ENCODE results near the gene BRPF3. TPM values are rescaled to one million over a fixed set of nuclear protein-coding genes. Genes with fewer than 3 reads are reported as not detected.
"Not testable (repeated sequence)": the region's sequence is repeated elsewhere in the genome, so short reads cannot be mapped to it uniquely, and the experiment has no call there.

Gene BRPF3
- total RNA-seq, 2 donors from 2014 or later: 24.4 to 26.8 TPM

DNA sequence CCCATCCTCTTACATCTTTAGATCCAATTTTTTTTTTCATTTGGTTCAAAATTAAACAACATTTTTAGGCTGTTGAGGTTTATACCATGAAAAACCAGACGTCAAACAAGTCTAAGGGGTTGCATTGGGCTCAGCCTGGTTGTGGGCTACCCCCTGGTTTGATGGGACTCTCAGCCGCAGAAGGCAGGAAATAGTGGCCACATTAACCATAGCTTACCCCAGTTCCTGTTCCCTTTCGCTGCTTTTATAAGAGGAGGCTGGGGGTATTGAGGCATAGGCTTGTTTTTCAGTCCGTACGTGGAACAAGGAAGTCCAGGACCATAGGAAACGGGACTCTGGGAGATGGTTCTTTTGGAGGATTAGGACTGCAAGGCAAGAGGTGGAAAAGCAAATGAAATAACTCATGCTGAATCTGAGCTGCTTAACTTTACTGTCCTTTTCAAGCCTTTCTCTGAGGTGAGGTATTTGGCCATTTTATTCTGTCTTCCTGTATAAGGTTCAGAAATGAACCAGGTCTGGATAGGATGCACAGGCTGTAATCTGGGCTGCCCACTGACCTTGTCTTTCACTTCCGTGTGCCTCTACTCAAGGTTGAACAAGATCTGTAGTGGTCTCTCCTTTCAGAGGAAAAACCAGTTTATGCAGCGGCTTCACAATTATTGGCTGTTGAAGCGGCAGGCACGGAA, 7.7 kb downstream of the BRPF3 start:
- Mint-ChIP-seq H3K4me1 (ENCODE audit: low read depth) (peaks cover 43% of the 10 kb centered on the region), H3K9me3 (peaks cover 0 to 2% of the 10 kb centered on the region in 2 donors), H3K27me3 (ENCODE audit: low read depth) (no peaks in the 10 kb centered on the region), H3K36me3 (ENCODE audit: insufficient read depth in 2 of 2) (peaks cover 11 to 32% of the 10 kb centered on the region in 2 donors), H3K4me3 (peak overlapping the region; percentile 36 to 70), H3K27ac (peak overlapping the region; percentile 64)
- DNase-seq (peak; percentile 52 to 57), ATAC-seq (replicated peaks in 1 of 2) (peak; percentile 81 to 88)

DNA sequence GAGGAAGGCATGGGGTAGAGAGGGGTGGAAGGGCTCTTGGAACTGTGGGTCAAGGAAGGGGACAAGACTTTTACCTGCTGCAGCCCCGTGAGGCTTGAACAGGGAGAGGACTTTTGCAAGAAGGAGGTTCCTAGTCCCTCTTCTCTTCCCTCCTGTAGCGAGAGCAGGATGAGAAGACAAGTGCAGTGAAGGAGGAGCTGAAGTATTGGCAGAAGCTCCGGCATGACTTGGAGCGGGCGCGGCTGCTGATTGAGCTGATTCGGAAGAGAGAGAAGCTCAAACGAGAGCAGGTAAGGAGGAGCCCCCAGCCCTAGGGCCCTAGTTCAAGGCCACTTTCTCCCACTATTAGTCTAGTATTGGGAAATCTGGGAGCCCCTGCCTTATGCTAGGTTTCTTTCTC, 10.6 kb downstream of the BRPF3 start:
- no peak for ATAC-seq (replicated peaks in 1 of 2)
- Mint-ChIP-seq H3K9me3 (peaks cover 0 to 2% of the 10 kb centered on the region in 2 donors), H3K27ac (no peak overlapping the region), H3K27me3 (ENCODE audit: low read depth) (no peaks in the 10 kb centered on the region), H3K4me1 (ENCODE audit: low read depth) (peaks cover 34% of the 10 kb centered on the region), H3K4me3 (no peak overlapping the region), H3K36me3 (ENCODE audit: insufficient read depth in 2 of 2) (peaks cover 9 to 25% of the 10 kb centered on the region in 2 donors)
- DNase-seq: no peak

DNA sequence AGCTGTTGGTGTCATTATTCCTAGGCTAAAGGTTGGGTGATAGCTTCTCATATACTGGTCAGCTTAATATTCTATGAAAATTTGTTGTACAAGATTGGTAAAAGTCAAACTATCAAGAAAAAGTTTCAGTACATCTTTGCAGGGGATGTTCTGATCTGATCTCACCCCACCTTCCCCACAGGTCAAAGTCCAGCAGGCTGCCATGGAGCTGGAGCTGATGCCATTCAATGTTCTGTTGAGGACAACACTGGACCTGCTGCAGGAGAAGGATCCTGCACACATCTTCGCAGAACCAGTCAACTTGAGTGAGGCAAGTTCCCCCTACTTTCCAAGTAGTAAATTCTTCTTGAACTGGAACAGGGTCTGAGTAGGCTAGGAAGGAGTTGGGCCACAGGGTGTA, 13.1 kb downstream of the BRPF3 start:
- H3K27ac Mint-ChIP-seq: no peak overlapping the region
- no peak for DNase-seq
- H3K9me3 Mint-ChIP-seq: no peaks in the 10 kb centered on the region
- no peak overlapping the region for H3K4me3 Mint-ChIP-seq
- ATAC-seq (replicated peaks in 1 of 2): no peak
- H3K4me1 Mint-ChIP-seq (ENCODE audit: low read depth): peaks cover 10% of the 10 kb centered on the region
- no peaks in the 10 kb centered on the region for H3K27me3 Mint-ChIP-seq (ENCODE audit: low read depth)
- H3K36me3 Mint-ChIP-seq (ENCODE audit: insufficient read depth in 2 of 2): peaks cover 7 to 23% of the 10 kb centered on the region in 2 donors

DNA sequence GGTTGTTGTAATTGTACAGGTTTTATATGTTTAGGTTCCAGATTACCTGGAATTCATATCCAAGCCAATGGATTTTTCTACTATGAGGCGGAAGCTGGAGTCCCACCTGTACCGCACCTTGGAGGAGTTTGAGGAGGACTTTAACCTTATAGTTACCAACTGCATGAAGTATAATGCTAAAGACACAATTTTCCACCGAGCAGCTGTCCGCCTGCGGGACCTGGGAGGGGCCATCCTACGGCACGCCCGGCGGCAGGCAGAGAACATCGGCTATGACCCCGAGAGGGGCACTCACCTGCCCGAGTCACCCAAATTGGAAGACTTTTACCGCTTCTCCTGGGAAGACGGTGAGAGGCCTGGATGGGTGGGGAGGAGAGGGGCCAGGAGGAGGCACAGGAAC, 13.6 kb downstream of the BRPF3 start:
- H3K27ac Mint-ChIP-seq: no peak overlapping the region

DNA sequence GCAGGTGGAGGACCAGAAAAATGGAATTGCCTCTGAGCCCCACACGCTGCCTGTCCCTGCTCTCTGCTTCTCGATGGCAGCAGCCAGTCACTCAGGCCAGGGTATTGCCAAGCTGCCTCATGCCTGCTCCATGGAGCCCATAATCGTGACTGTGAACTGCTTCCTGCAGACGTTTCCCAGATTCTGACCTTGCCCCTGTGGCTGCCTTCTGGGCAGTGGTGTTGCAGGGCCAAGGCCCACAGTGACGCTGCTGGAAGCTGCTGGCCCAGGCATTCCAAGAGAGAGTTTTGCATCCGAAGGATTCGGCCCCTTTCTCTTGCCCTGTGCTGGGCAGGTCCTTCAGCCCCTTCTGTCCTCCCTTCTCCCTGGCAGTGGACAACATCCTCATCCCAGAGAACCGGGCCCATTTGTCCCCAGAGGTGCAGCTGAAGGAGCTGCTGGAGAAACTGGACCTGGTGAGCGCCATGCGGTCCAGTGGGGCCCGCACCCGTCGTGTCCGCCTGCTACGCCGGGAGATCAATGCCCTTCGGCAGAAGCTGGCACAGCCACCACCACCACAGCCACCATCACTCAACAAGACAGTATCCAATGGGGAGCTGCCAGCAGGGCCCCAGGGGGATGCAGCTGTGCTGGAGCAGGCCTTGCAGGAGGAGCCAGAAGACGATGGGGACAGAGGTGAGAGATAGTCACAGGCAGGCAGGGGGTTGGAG, 14.5 kb downstream of the BRPF3 start:
- ATAC-seq (replicated peaks in 1 of 2) (no peak), DNase-seq (no peak)
- Mint-ChIP-seq H3K27ac (no peak overlapping the region), H3K4me1 (ENCODE audit: low read depth) (peaks cover under 1% of the 10 kb centered on the region), H3K27me3 (ENCODE audit: low read depth) (no peaks in the 10 kb centered on the region), H3K4me3 (no peak overlapping the region), H3K36me3 (ENCODE audit: insufficient read depth in 2 of 2) (peaks cover 3 to 20% of the 10 kb centered on the region in 2 donors), H3K9me3 (no peaks in the 10 kb centered on the region)

More for the DNA sequence above, 13.6 kb downstream of the BRPF3 start:
- Mint-ChIP-seq H3K9me3 (no peaks in the 10 kb centered on the region), H3K36me3 (ENCODE audit: insufficient read depth in 2 of 2) (peaks cover 7 to 23% of the 10 kb centered on the region in 2 donors), H3K4me1 (ENCODE audit: low read depth) (peaks cover 9% of the 10 kb centered on the region), H3K4me3 (no peak overlapping the region), H3K27me3 (ENCODE audit: low read depth) (no peaks in the 10 kb centered on the region)
- no peak for DNase-seq
- no peak for ATAC-seq (replicated peaks in 1 of 2)

DNA sequence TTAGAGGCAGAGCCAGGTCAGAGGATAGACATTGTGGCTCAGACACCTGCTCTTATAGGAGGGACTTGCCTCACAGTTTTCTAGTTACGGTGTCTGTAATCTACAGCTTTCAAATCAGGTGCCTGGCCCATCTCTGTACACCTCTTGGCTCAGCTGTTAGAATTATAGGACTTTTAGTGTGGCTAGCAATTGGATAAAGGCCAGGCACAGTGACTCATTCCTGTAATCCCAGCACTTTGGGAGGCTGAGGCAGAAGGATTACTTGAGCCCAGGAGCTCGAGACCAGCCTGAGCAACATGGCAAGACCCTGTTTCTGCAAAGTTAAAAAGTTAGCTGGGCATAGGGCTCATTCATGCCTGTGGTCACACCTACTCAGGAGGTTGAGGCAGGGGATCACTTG, 20.0 kb downstream of the BRPF3 start:
- Mint-ChIP-seq H3K4me3 (no peak overlapping the region), H3K27ac (no peak overlapping the region), H3K27me3 (ENCODE audit: low read depth) (no peaks in the 10 kb centered on the region), H3K36me3 (ENCODE audit: insufficient read depth in 2 of 2) (peaks cover 0 to 19% of the 10 kb centered on the region in 2 donors), H3K9me3 (no peaks in the 10 kb centered on the region), H3K4me1 (ENCODE audit: low read depth) (no peaks in the 10 kb centered on the region)
- no peak for ATAC-seq (replicated peaks in 1 of 2)
- no peak for DNase-seq

DNA sequence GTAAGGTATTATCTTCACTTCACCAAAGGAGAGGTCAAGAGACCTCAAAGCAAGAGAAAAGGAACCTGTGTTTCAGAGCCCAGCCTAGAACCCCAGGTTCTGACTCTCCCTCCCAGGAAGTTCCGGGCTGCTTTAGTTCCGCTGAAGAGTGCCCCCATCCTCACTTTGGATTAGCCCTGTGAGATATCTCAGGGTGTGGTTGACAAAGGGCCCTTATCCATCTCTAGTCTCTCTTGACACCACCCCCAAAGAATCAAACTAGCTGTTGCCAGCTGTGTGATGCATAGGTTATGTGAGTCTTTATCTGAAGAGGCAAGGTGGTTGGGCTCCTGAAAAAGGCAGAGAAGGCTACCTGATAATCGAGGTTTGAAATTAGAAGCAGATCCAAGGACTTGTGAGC, 20.6 kb downstream of the BRPF3 start:
- ATAC-seq (replicated peaks in 1 of 2) (no peak), DNase-seq (no peak)
- Mint-ChIP-seq H3K27me3 (ENCODE audit: low read depth) (no peaks in the 10 kb centered on the region), H3K4me3 (no peak overlapping the region), H3K27ac (no peak overlapping the region), H3K36me3 (ENCODE audit: insufficient read depth in 2 of 2) (peaks cover 0 to 19% of the 10 kb centered on the region in 2 donors), H3K9me3 (no peaks in the 10 kb centered on the region), H3K4me1 (ENCODE audit: low read depth) (no peaks in the 10 kb centered on the region)

DNA sequence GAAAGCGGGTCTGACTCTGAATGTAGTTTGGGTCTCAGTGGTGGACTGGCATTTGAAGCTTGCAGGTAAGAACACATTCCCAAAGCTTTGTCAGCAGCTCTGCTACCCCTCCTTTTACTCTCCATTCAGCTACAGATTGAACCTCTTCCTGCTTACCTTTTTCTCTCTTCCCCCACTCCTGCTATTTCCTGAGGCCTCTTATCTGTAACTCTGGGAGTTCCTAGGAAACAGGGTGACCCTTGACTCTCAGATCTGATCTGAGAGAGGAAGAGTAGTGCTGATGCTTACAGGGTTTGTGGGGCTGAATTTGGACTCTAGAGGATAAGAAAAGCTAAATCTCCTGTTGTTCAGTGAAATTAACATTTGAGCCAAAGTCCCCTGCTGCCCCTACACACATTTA, 21.4 kb downstream of the BRPF3 start:
- Mint-ChIP-seq H3K36me3 (ENCODE audit: insufficient read depth in 2 of 2) (peaks cover 0 to 18% of the 10 kb centered on the region in 2 donors), H3K9me3 (no peaks in the 10 kb centered on the region), H3K4me1 (ENCODE audit: low read depth) (no peaks in the 10 kb centered on the region), H3K27ac (no peak overlapping the region), H3K4me3 (no peak overlapping the region), H3K27me3 (ENCODE audit: low read depth) (no peaks in the 10 kb centered on the region)
- no peak for ATAC-seq (replicated peaks in 1 of 2)
- no peak for DNase-seq

DNA sequence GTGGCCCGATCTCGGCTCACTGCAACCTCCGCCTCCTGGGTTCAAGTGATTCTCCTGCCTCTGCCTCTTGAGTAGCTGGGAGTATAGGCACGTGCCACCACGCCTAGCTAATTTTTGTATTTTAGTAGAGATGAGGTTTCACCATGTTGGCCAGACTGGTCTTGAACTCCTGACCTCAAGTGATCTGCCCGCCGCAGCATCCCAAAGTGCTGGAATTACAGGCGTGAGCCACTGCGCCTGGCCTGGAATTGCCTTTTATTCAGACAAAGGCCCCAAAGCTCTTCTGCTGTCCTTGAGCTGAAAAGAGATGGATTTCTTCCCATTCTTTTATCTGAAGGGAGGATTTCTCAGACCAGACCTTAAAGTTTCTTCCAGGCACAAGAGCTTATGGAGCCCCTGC, 22.0 kb downstream of the BRPF3 start:
- H3K27me3 Mint-ChIP-seq (ENCODE audit: low read depth); DNase-seq; H3K4me1 Mint-ChIP-seq (ENCODE audit: low read depth); H3K9me3 Mint-ChIP-seq; H3K27ac Mint-ChIP-seq; H3K4me3 Mint-ChIP-seq; ATAC-seq (replicated peaks in 1 of 2): not testable (repeated sequence)
- H3K36me3 Mint-ChIP-seq (ENCODE audit: insufficient read depth in 2 of 2): peaks cover 0 to 14% of the 10 kb centered on the region in 2 donors

DNA sequence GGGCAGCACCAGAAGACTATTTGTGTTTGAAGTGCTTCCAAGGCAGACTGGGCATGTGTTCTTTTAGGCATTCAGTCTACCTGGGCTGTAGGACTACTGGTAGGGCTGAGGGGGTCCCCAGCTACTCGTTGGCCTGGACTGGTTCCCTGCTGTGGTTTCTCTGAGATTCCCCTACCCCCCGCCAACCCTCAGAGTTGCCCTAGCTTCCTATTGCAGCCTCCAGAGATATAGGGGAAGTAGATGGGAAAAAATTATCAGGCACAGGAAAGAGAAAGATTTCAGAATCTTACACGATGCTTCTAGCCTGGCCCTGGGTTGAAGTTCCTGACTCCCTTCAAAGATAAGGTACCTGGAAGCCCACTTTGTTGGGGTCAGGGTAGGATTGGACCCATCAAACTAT, 22.5 kb downstream of the BRPF3 start:
- no peak for ATAC-seq (replicated peaks in 1 of 2)
- DNase-seq: no peak
- Mint-ChIP-seq H3K4me1 (ENCODE audit: low read depth) (no peaks in the 10 kb centered on the region), H3K4me3 (no peak overlapping the region), H3K36me3 (ENCODE audit: insufficient read depth in 2 of 2) (peaks cover 0 to 12% of the 10 kb centered on the region in 2 donors), H3K27ac (no peak overlapping the region), H3K27me3 (ENCODE audit: low read depth) (no peaks in the 10 kb centered on the region), H3K9me3 (no peaks in the 10 kb centered on the region)

DNA sequence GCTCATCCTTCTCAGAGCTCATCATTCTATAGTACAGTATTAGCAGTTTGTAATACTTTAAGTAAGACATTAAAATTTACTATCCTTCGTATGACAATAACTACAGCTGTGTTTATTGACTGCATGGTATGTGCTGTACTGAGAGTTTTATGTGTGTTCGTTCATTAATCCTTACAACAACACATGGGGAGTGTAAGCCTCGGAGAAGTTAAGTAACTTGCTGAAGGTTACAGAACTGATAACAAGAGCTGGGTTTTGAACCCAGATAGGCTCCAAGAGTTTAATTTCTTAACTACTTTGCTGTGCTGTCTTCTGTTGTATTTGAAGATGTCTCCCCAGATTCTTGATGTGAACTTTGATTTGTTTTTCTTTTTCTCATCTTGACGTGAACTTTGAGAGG, 23.7 kb downstream of the BRPF3 start:
- H3K4me3 Mint-ChIP-seq: no peak overlapping the region
- no peaks in the 10 kb centered on the region for H3K9me3 Mint-ChIP-seq
- no peak for DNase-seq
- peaks cover 0 to 8% of the 10 kb centered on the region in 2 donors for H3K36me3 Mint-ChIP-seq (ENCODE audit: insufficient read depth in 2 of 2)
- no peak overlapping the region for H3K27ac Mint-ChIP-seq
- no peaks in the 10 kb centered on the region for H3K27me3 Mint-ChIP-seq (ENCODE audit: low read depth)
- ATAC-seq (replicated peaks in 1 of 2): no peak
- H3K4me1 Mint-ChIP-seq (ENCODE audit: low read depth): no peaks in the 10 kb centered on the region

DNA sequence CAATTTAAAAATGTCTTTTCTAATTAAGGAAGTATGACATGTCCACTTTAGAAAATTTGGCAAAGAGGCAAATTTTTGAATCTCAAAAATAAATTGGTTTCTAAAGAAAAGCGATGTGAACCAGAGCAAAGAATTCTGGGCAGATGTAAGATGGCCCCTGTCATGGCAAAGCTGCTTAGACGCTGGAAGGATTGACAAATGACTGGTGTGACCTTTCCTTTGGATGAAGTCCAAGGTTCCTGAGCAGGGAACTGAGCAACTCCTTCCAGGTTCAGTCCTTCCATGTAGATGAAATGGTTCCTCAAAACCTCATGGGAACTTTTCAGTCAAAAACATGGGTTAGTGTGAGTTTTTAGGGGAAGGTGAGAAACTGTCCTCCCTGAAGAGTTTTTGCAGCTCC, 25.1 kb downstream of the BRPF3 start:
- H3K4me1 Mint-ChIP-seq (ENCODE audit: low read depth): no peaks in the 10 kb centered on the region
- H3K4me3 Mint-ChIP-seq: no peak overlapping the region
- no peaks in the 10 kb centered on the region for H3K9me3 Mint-ChIP-seq
- H3K36me3 Mint-ChIP-seq (ENCODE audit: insufficient read depth in 2 of 2): peaks cover 2 to 5% of the 10 kb centered on the region in 2 donors
- no peak for ATAC-seq (replicated peaks in 1 of 2)
- H3K27me3 Mint-ChIP-seq (ENCODE audit: low read depth): no peaks in the 10 kb centered on the region
- H3K27ac Mint-ChIP-seq: no peak overlapping the region
- no peak for DNase-seq

DNA sequence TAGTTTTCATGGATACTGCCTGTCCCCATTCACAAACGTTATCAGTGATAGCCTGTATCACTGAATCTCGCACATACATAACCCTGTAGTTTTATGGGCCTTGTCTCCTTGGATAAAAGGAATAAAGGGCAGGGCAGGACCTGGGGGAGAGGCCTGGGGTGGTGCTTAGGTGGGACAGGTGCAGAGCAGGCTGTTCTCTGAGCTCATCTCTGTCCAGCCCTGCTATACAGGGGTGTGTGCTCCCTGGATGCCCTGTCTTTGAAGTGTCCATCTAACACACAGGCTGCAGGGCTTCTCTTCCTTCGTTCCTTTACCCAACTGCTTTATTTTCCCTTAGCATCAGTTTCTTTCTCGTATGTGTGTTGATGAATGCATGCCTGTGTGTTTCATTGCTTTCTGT, 26.4 kb downstream of the BRPF3 start:
- Mint-ChIP-seq H3K36me3 (ENCODE audit: insufficient read depth in 2 of 2) (peaks cover 2 to 4% of the 10 kb centered on the region in 2 donors), H3K4me3 (no peak overlapping the region), H3K4me1 (ENCODE audit: low read depth) (no peaks in the 10 kb centered on the region), H3K9me3 (no peaks in the 10 kb centered on the region), H3K27me3 (ENCODE audit: low read depth) (no peaks in the 10 kb centered on the region), H3K27ac (no peak overlapping the region)
- ATAC-seq (replicated peaks in 1 of 2) (no peak), DNase-seq (no peak)

Data from activated T-cell treated with anti-CD3 and anti-CD28 coated beads, Interleukin-2, amount 50 U/mL, for 72 hours (primary cell).